Cerebellar nuclear complex (tissue), 1 donor: ENCODE measurements around the gene OBSL1.

Experiments
- DNase-seq, 2 experiments: peaks; one replicate each; lab custom pipeline; 2025; lab: John Stamatoyannopoulos, UW

OBSL1 gene

DNA sequence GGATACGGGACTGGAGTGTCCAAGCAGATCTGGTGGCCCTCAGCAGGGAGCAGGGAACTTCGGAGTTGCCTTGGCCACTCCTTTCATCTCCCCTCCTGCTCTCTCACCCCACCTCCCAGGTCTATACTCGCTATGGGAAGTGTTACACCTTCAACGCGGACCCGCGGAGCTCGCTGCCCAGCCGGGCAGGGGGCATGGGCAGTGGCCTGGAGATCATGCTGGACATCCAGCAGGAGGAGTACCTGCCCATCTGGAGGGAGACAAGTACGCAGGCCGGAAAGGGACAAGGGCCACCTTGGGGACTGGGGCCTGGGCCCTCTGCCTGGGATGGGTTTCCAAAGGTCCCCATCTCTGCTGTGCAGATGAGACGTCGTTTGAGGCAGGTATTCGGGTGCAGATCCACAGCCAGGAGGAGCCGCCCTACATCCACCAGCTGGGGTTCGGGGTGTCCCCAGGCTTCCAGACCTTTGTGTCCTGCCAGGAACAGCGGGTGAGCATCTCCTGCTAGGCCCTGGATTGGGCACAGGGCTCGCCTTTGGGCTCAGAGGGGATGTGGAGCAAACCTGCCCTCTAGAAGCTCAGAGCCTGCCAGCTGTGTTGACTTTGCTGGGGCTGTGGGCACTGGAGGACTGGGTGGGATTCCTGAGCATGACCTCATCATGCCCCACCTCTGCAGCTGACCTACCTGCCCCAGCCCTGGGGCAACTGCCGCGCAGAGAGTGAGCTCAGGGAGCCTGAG is 39.5 kb downstream of the OBSL1 start:
- DNase-seq, result no peak

DNA sequence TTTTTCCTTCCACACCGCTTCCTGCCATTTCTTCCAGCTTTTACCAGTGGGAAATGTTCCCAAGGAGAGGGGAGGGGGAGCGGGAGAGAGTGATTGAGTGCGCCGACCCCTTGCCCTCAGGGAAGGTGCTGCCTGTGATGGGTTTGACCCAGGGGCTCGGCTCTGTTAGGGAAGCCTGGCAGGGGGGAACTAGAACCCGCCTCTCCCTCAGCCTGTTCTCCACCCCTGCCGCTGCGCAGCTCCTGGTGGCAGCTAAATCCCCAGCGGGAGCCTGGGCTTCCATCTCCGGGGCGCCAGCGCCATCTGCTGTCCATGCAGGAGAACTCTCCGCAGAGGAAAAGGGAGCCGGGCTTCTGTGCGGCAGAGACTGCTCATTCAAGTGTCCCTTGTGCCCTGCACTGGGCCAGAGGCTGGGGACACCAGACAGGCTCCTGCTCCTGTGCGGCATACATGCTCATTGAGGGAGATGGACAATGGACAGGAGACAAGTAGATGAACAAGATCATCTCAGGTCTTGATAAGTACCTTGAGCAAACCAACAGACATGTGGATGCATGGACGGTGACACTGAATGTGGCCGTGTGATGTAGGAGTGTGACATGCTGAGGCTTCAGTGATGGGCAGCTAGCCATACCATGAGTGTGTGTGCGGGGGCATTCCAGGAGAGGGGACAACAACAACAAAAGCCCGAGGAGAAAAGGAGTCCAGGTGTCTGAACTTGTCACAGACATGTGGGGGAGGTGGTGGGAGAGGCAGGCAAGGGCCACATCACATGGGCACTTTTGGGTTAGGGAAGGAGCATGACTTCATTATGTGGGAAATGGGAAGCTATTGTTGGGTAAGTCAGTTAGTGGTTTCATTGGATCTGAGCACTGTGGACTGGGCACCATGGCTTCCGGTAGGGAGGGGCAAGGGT is 41.0 kb downstream of the OBSL1 start:
- peak; percentile 8 to 64 for DNase-seq

DNA sequence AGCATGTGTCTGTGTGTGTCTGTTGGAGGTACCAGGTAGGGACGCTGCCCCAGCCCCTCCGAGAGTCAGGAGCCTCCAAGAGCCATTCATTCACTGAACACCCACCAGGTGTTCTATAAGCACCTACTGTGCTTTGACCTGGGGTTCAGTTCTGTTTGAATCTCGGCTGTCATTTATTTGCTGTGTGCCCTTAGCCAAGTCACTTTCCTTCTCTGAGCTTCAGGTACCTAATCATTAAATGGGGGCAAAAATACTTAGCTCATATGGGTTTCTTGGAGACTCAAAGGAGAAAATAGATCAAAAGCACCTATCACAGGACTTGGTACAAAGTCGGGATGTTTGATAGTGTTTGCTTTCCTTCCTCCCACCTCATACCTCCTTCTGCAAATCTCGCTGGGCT is 43.9 kb downstream of the OBSL1 start:
- DNase-seq, result no peak

DNA sequence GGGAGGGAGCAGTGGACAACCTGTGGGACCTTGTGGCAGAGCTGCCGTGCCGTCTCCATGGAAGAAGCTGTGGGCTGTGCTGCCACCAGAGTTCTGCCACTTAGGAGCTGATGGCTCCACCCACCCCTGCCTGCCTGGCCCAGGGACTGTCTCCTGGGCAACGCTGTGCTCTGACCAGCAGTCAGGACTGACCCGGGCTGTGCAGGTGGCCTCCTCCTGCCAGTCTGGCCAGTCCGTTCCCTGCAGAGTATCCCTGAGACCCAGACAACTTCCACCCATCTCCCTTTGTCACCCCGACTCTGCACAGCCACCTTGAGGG is 44.3 kb downstream of the OBSL1 start:
- DNase-seq, result no peak

DNA sequence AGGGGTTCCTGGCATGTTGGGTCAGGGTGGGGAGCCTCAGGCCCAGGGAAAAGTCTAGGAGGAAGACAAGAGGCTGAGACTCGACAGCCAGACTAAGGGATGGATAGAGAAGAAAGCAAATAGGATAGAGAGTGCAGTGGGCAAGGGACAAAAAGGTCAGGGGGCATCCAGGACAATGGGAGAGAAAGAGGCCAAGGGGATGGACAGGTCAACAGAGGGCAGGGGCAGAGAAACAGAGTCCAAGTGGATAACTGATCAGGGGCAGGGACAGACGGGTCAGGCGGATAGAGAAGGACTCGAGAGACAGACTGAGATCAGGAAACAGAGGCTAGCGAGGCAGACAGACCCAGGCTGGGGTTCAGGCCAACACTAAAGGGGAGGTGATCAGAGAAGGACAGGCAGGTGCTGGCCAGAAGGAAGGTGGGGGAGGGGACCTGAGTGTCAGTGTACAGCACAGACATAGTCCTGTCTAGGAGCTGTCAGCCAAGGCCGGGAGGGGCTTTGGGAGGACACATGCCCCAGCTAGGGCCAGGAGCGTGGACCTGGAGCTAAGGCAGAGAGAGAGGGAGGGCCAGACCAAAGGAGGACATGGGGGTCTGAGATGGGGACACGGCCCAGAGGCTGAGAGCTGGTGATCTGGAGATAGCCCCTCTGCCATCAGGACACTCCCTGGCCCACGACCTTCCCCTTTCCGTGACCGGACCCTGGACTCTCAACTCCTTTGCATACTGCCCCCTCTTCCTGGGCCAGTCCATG is 44.8 kb downstream of the OBSL1 start:
- no peak for DNase-seq

DNA sequence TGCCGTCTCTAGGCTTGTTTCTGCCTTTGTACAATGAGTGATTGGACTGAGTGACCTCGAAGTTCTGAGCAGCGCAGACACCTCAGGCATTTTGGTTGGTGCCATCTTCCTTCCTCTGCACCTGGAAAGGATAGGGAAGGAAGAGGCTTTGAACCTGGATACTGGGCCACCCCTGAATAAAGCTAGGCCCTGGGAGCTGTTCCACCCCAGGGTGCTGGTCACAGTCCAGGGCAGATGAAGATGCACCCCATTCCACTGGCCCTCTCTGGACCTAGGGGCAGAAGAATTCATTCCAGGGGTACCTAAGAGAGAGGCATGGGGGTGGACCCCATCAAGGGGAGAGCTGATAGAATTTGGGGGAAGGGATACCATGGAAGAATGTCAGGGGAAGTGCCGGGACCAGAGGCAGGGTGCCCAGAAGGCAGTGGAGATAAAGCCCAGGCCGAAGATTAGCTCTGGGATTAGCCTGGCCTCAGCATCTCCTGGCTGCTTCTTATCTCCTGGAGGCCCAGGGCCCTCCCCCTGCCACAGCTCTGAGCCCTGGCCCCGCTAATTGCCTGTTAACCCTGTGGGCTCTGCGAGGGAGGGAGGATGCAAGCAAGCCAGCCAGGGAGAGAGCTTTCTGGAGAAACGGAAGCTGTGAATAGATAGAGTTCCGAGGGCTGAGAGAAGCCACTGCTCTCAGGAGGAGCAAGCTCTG is 45.7 kb downstream of the OBSL1 start:
- DNase-seq, result no peak

DNA sequence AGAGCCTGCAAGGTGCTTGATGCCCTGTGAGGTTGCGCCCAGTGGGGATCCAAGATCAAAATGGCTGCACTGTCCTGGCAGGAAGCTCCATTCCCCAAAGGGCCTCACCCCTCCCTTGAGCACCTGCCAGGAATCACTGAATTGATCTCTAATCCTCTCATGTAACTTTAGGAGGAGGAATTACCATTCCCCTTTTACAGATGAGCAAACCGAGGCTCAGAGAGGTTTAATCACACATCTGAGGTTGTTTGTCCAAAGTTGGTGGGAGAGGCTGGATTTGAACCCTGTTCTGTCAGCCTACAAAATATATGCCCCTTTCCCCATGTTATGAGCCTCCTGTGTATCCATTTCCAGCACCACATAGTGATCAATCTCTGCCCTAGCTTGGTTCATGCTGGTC is 46.5 kb downstream of the OBSL1 start:
- DNase-seq, result no peak

DNA sequence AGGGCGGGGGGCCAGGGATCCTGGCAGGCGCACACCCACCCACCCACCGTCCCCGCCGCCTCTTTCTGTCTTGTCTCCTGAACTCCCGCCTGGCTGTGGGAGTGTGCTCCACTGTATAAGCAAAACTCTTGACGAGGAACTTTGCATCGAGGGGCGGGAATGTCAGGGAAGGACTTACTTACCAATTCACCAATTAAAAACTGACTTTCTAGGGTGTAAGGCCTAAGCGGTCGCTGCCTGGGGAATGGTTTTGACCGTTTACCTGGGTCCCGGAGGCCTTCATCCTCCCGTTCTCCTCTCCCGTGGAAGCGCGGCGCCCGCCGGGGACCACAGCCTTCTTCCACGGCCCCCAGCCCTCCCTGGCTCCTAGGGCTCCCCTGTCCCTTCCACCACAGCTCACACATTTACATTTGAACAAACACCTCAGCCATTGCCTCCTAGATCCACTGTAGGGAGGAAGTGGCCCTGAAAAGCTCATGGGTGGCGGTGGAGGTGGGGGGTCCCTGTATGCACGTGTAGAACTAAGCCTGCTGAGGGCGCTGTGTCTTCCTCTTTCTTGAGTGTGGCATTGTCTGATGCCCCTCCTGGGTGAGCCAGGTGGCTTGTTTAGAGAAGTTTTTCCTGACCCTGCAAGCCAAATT is 48.2 kb downstream of the OBSL1 start:
- no peak for DNase-seq

DNA sequence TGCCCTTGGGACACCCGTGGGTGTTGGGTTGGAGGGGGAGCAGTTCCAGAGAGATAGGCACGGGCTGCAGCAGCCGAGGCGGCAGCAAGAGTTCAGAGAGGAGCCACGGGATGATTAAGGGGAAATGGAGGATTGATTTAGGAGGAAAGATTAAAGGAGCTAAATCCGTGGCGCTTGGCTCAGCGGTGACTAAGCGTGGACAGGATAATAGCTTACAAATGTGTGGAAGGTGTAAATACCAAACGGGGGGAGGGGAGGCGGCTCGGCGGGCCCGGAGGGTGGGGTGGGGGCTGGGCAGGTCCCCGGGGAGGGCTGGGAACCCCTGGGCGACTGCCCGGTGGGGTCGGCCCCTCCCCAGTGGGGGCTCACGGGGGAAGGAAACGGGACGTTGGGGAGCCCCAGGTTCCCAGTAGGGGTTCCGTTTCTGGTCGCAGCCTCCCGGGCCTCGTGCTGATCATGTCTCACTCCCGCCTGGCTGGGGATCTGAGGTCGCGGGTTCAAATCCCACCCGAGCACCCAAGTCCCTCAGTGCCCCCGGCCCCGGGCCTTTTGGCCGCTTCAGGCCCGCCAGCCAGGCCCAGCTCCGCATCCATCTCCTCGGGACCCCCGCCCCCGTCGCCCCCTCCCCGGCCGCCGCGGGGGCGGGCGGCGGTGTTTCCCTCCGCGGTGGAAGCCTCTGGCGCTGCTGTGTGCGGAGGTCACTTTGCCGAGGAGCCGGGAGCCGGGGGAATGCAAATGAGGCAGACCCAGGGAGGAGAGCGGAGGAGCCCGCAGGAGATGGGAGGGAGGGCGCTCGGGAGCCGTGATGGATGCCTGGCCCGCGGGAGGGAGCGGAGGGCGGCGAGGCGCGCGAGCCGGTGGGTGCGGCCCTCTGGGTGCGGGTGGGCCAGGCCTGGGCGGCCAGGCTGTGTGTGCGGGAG is 49.0 kb downstream of the OBSL1 start:
- no peak for DNase-seq

DNA sequence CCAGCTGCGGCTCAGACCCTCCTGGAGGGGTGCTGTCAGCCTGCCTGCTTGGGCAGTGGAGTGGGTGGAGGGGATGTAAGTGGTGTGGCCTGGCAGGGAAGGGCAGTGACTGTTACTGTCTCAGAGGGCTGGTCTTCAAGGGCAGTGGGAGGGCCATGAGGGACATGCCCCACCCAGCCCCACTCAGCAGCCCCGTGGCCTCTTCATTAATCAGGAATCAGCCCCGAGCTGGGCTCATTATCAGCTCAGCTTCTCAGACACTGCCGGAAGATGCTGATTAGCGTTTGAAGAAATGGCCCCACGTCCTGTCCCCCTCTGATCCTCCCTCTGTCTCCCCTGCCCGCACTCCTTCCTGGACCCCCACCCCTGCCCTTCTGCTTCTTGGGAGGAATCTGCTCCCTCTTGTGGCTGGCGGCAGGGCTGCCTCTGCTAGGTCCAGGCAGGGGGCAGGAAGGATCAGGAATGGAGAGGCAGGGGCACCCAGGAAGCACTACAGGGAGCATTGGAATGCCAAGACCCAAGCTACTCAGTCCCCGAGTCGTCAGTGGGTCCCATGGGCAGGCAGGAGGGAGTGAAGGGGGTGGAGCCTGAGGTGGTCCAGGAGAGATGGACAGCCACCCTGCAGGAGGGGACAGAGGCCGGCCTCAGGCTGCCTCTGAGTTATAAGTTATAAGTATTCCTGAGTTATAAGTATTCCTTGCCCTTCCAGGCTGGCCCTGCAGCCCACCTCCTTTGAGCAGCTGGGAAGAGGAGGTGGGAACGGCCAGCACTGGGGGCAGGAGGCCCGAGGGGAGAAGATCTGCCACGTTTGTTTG is 50.1 kb downstream of the OBSL1 start:
- no peak for DNase-seq

DNA sequence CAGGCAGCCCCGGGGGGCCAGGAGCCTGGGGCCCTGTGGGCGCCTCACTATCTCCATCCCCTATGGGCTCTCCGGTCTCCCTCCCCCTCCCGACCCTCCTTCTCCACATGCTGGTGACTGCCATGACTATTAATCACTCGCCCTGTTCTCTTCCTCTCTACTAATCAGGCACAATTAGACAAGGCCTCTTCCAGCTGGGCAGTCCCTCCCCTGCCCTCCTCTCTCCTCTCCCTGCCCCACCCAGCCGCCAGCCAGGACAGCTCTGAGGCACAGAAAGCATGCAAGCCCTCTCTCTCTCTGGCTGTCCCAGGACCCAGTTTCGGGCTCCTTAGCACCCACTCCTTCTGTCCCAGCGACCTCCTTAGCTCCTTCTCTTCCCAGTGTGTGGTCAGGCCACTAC is 51.3 kb downstream of the OBSL1 start:
- DNase-seq, result no peak

DNA sequence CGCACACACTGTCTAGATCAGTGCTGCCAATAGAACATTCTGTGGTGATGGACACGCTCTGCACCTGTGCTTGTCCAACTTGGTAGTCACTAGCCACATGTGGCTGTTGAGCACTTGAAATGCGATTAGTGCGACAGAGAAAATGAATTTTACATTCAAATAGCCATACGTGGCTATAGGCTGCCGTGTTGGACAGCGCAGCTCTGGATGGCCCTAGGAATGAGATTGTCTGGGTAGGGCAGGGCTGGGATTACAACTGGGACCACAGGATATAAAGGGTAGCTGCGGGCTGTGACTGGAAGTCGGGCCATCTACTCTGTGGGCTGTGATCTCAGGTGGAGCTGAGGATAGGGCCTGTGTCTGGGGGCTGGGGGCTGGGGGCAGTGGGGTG is 51.8 kb downstream of the OBSL1 start:
- no peak for DNase-seq

DNA sequence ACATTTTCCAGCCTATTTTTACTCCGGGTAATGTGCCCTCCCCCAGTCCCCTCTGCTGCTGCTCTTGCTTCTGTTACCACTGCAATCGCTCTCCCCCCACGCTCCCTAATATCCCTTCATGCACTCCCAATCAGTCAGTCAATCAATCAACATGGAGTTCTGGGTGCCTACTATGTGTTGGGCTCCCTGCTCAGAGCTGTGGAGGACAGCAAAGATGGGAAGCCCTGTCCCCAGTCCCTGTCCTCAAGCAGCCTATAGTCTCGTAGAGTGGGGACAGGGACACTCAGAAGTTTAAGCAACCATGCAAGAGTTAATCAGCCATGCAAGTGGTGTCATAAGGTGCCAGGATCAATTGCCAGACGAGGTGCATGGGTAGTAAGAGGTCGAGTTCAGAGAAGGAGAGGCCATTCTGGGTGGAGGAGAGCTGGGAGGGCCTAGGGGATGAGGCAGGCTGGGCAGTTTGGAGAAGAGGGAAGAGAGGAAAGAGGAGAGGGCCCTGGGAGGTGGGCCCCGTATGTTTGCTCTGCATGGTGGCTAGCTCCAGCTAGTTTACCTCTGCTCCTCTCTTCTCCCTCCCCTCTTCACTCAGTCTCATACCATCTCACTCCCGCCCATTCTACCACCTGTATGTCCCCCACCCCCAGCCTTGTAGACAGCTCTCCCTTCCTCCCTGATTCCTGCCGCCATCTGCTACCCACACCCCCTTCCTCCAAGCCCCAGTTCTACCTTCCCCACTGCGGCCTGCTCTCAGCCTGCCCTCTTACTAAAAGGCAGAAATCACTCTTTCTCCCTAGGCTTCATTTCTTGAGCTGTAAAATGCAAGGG is 53.2 kb downstream of the OBSL1 start:
- no peak for DNase-seq

DNA sequence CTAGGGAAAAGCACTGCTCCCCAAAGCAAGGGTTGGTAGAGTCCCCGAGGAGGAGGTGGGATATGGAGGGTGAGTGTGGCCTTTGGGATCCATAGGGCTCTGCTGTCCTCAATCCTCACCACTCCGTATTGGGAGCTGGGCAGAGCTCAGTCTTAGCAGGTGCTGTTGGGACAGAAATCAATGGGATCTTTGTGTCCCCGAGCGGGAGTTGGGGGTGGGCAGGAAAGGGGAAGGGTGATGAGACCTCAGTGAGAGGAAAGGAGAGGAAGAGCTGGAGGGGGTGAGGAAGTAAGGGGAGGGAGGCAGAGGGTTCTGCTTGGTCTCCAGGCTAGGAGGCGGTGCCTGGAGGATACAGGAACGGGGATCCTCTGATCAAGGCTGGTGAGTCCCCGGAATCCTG is 54.5 kb downstream of the OBSL1 start:
- no peak for DNase-seq

DNA sequence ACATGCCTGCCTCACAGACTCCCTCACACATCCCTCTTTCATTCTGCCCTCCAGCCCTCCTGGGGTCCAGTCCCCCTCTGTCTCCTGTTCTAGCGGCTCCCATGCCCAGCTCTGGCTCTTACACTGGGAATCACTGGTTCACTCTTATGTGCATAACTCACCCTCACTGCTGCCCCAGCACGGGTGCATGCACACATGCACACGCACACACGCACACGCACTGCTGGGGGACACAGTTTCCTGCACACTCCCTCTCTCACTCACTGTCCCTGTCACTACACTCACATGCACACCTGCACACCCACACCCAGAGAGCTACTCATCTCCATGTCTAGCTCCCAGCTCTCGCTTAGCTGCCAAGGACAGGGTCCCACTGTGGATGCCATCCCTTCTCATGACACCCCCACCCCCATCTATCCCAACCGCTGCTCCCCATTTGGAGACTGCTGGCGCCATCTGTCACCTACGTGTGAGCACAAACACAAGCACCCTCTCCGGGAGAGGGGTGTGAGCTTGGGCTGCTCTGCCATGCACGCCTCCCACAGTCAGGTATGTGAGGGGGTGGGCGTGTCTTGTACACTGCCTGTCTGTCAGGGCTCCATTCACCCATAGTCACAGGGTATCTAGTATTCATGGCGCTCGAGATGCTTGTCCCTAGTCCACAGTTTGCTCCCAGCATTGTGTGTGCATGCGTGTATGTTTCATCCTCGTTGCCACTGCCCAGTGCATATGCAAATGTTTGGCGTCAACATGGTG is 55.3 kb downstream of the OBSL1 start:
- no peak for DNase-seq

DNA sequence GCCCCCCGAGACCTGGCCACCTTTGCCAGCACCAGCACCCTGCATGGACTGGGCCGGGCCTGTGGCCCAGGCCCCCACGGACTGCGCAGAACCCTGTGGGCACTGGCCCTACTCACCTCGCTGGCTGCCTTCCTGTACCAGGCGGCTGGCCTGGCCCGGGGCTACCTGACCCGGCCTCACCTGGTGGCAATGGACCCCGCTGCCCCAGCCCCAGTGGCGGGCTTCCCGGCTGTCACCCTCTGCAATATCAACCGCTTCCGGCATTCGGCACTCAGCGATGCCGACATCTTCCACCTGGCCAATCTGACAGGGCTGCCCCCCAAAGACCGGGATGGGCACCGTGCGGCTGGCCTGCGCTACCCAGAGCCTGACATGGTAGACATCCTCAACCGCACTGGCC is 56.5 kb downstream of the OBSL1 start:
- DNase-seq, result no peak

DNA sequence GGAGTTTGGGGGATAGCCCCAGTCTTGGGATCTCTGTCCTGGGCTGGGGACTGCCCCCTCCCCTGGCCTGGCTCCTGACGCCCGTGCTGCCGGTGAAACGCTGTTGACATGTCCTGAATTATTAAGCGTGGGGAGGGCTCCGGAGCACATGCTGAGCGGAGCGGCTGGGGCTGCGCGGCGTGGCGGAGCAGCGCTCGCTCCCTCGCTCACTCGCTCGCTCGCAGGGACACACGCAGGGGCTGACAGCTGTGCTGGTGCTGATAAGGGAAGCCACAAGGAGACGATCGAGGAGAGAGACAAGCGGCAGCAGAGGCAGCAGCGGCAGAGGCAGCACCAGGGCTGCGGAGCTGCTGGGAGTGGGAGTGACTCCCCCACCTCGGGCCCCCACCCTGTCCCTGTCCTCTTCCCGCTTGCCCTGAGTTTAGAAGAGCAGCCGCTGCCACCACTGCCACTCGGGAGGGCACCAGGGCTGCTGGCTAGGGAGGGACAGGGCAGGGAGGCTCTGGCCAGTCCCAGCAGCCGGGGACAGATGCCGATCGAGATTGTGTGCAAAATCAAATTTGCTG is 57.1 kb downstream of the OBSL1 start, which contains the start of gene ASIC4:
ASIC4 (plus strand) TSS at position 287 of the 566 bp plus-strand sequence; CDS start at position 530, 243 bp downstream.
- no peak for DNase-seq

DNA sequence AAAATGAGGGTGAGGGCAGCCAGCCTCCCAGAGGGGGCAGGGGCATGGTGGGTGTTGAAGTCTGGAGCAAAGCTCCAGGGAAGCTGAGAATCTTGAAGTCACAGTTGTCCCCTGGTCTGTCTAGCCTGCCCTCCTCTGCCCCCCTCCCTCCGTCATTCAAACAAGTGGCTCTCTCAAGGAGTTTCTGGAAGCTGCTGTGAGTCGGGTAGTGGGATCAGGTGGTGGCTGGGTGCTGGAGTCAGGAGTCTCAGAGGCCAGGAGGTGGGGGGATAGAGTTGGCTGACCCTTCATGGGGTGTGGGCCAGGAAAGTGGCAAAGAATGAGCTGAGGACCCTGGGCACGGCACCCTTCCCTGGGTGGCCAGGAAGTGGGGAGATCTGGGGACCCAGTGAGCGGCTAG is 57.6 kb downstream of the OBSL1 start:
- DNase-seq, result no peak
